IMR-90 (cell line): ENCODE results near the gene SELENBP1. TPM values are rescaled to one million over a fixed set of nuclear protein-coding genes. Genes with fewer than 3 reads are reported as not detected.

Experiments
- ATAC-seq: fragments of 200-7000 bp; cut with Tn5 transposase; 2 replicates; pipeline ENCODE4 v1.9.1; 2020; ENCODE audit warnings: low read depth, mild to moderate bottlenecking, moderate library complexity
- BruUV-seq: library from RNA; stranded (reverse); fragments of 400-500 nt; replicated peaks from 2 replicates; lab custom pipeline; 2021; lab: Mats Ljungman, UMichigan
- CTCF ChIA-PET: fragments of 300-600 bp; formaldehyde crosslinking; extraction: SDS; loops from one replicate; lab custom pipeline; 2021; ENCODE audit warnings: antibody characterized with exemption; lab: Yijun Ruan, JAX
- POLR2A ChIA-PET: fragments of 300-600 bp; sonication (Branson Sonifier 250); formaldehyde crosslinking; loops from one replicate; lab custom pipeline; 2022; ENCODE audit warnings: antibody characterized with exemption; ENCODE audit not compliant: unreplicated experiment; lab: Charles Lee
- DNase-seq: peaks from one replicate; pipeline ENCODE4 v3.0.0; 2013
- H2AFZ ChIP-seq: replicated peaks from 2 replicates; pipeline ENCODE3; 2013; ENCODE audit warnings: low read length, mild to moderate bottlenecking; ENCODE audit not compliant: poor library complexity
- H2AK5ac ChIP-seq: 2 replicates; pipeline ENCODE4 v1.6.1; 2013; ENCODE audit warnings: low read depth, low read length, inconsistent platforms
- H2AK9ac ChIP-seq: replicated peaks from 2 replicates; pipeline ENCODE3; 2013; ENCODE audit warnings: mild to moderate bottlenecking, low read depth, low read length, moderate library complexity; ENCODE audit not compliant: poor library complexity
- H2BK120ac ChIP-seq: 2 replicates; pipeline ENCODE4 v1.6.1; 2013; ENCODE audit warnings: low read depth, low read length, inconsistent platforms
- H2BK15ac ChIP-seq: 3 replicates; pipeline ENCODE4 v1.6.1; 2013; ENCODE audit warnings: low read depth, low read length, inconsistent platforms
- H2BK20ac ChIP-seq: 2 replicates; pipeline ENCODE4 v1.6.1; 2013; ENCODE audit warnings: low read depth, mild to moderate bottlenecking, inconsistent platforms, low read length, moderate library complexity
- H2BK5ac ChIP-seq: 2 replicates; pipeline ENCODE4 v1.6.1; 2013; ENCODE audit warnings: mild to moderate bottlenecking, low read depth, low read length, inconsistent platforms; ENCODE audit not compliant: poor library complexity, severe bottlenecking
- H3K14ac ChIP-seq: replicated peaks from 2 replicates; pipeline ENCODE4 v1.6.1; 2013; ENCODE audit warnings: low read depth, low read length, inconsistent platforms
- H3K18ac ChIP-seq: 2 replicates; pipeline ENCODE4 v1.6.1; 2013; ENCODE audit warnings: low read depth, low read length, control low read depth
- H3K23ac ChIP-seq: 2 replicates; pipeline ENCODE4 v1.6.1; 2013; ENCODE audit warnings: low read depth, low read length, inconsistent platforms
- H3K27ac ChIP-seq: 2 replicates; pipeline ENCODE4 v1.5.1; 2013; ENCODE audit warnings: mild to moderate bottlenecking, control low read depth, low read length; ENCODE audit not compliant: insufficient read depth
- H3K27me3 ChIP-seq: 2 replicates; pipeline ENCODE4 v1.6.1; 2013; ENCODE audit warnings: low read length; ENCODE audit not compliant: control insufficient read depth, insufficient read depth
- H3K36me3 ChIP-seq: 2 replicates; pipeline ENCODE4 v1.6.1; 2013; ENCODE audit warnings: low read length, mixed read lengths; ENCODE audit not compliant: control insufficient read depth, insufficient read depth
- H3K4ac ChIP-seq: 2 replicates; pipeline ENCODE4 v1.6.1; 2013; ENCODE audit warnings: low read depth, low read length, inconsistent platforms
- H3K4me1 ChIP-seq: 2 replicates; pipeline ENCODE4 v1.6.1; 2013; ENCODE audit warnings: low read length, mixed read lengths; ENCODE audit not compliant: control insufficient read depth, insufficient read depth
- H3K4me2 ChIP-seq: 2 replicates; pipeline ENCODE4 v1.6.1; 2013; ENCODE audit warnings: low read depth, mild to moderate bottlenecking, control low read depth, low read length, moderate library complexity
- H3K4me3 ChIP-seq: 2 replicates; pipeline ENCODE4 v1.5.1; 2013; ENCODE audit warnings: low read depth, mild to moderate bottlenecking, control low read depth, low read length, moderate library complexity; ENCODE audit not compliant: insufficient read depth
- H3K56ac ChIP-seq: 2 replicates; pipeline ENCODE4 v1.6.1; 2013; ENCODE audit warnings: low read length, inconsistent platforms; ENCODE audit not compliant: insufficient read depth; ENCODE audit errors: extremely low read depth
- H3K79me1 ChIP-seq, 2 experiments: 2 replicates each; pipeline ENCODE4 v1.6.1; 2013; ENCODE audit warnings: low read length in 2 of 2, inconsistent platforms in 1 of 2, low read depth in 1 of 2
- H3K9ac ChIP-seq: 2 replicates; pipeline ENCODE4 v1.6.1; 2013; ENCODE audit warnings: low read depth, low read length, control low read depth
- H3K9me1 ChIP-seq: 2 replicates; pipeline ENCODE4 v1.6.1; 2013; ENCODE audit warnings: low read length, inconsistent platforms; ENCODE audit not compliant: insufficient read depth
- H3K9me3 ChIP-seq: 2 replicates; pipeline ENCODE4 v1.6.1; 2013; ENCODE audit warnings: low read length; ENCODE audit not compliant: control insufficient read depth, insufficient read depth
- H4K20me1 ChIP-seq: 2 replicates; pipeline ENCODE4 v1.6.1; 2013; ENCODE audit warnings: low read length, inconsistent platforms; ENCODE audit not compliant: insufficient read depth
- H4K5ac ChIP-seq: 2 replicates; pipeline ENCODE4 v1.6.1; 2013; ENCODE audit warnings: mild to moderate bottlenecking, low read depth, low read length, control low read depth
- H4K8ac ChIP-seq, 2 experiments: 2 replicates each; pipeline ENCODE4 v1.6.1; 2013; ENCODE audit warnings: low read depth in 2 of 2, low read length in 2 of 2, control low read depth in 1 of 2, inconsistent platforms in 1 of 2
- H4K91ac ChIP-seq: 2 replicates; pipeline ENCODE4 v1.6.1; 2013; ENCODE audit warnings: low read depth, low read length, inconsistent platforms; ENCODE audit not compliant: insufficient read depth
- BHLHE40 ChIP-seq: fragments of 150-350 bp; IDR thresholded peaks from 2 replicates; pipeline ENCODE4 v1.6.1; 2016; ENCODE audit warnings: mild to moderate bottlenecking, low read depth, low read length
- CHD1 ChIP-seq: IDR thresholded peaks from 2 replicates; pipeline ENCODE4 v1.6.1; 2012; ENCODE audit warnings: low read depth, low read length, improper control_type of control experiment
- ELK1 ChIP-seq: fragments of 150-350 bp; IDR thresholded peaks from 2 replicates; pipeline ENCODE4 v1.6.1; 2016; ENCODE audit warnings: low read depth, mild to moderate bottlenecking, low read length, moderate library complexity, borderline replicate concordance
- FOS ChIP-seq: fragments of 150-350 bp; IDR thresholded peaks from 2 replicates; pipeline ENCODE4 v1.6.1; 2016; ENCODE audit warnings: low read depth, low read length
- MAFK ChIP-seq: IDR thresholded peaks from 2 replicates; pipeline ENCODE4 v1.6.1; 2012; ENCODE audit warnings: low read depth, low read length, improper control_type of control experiment
- MAZ ChIP-seq: IDR thresholded peaks from 2 replicates; pipeline ENCODE4 v1.6.1; 2012; ENCODE audit warnings: low read depth, mild to moderate bottlenecking, low read length, improper control_type of control experiment, moderate library complexity, borderline replicate concordance
- MXI1 ChIP-seq: IDR thresholded peaks from 2 replicates; pipeline ENCODE4 v1.6.1; 2012; ENCODE audit warnings: low read depth, mild to moderate bottlenecking, low read length, moderate library complexity, borderline replicate concordance
- POLR2A ChIP-seq: IDR thresholded peaks from 2 replicates; pipeline ENCODE4 v1.6.1; 2012; ENCODE audit warnings: mild to moderate bottlenecking, low read depth, low read length
- RAD21 ChIP-seq: IDR thresholded peaks from 2 replicates; pipeline ENCODE4 v1.6.1; 2012; ENCODE audit warnings: low read length, improper control_type of control experiment
- RCOR1 ChIP-seq: IDR thresholded peaks from 2 replicates; pipeline ENCODE4 v1.6.1; 2012; ENCODE audit warnings: mild to moderate bottlenecking, low read length, improper control_type of control experiment; ENCODE audit not compliant: insufficient replicate concordance
- RFX5 ChIP-seq: IDR thresholded peaks from 2 replicates; pipeline ENCODE4 v1.8.0; 2012; ENCODE audit warnings: low read depth, mild to moderate bottlenecking, low read length, moderate library complexity
- SMC3 ChIP-seq: fragments of 150-350 bp; IDR thresholded peaks from 2 replicates; pipeline ENCODE4 v1.6.1; 2016; ENCODE audit warnings: low read depth, mild to moderate bottlenecking, antibody characterized with exemption, low read length, moderate library complexity
- USF2 ChIP-seq: fragments of 150-350 bp; IDR thresholded peaks from 2 replicates; pipeline ENCODE4 v1.6.1; 2017; ENCODE audit warnings: mild to moderate bottlenecking, antibody characterized with exemption, low read length, low read depth
- WGBS, 2 experiments: methylation state at CpG; one replicate each; pipeline versions ENCODE4 v1.1.5 to v1.1.7; 2013; ENCODE audit warnings: missing lambda C conversion rate in 2 of 2; ENCODE audit not compliant: insufficient read length in 1 of 2; ENCODE audit errors: extremely low coverage in 2 of 2; 5-methylcytosine and 5-hydroxymethylcytosine counted together
- dilution Hi-C: fragments of 300-500 bp; cut with HindIII; formaldehyde crosslinking; loops from one replicate; pipeline ENCODE4 v1.14.3; 2018; ENCODE audit warnings: low sequenced_read_pairs; ENCODE audit not compliant: unreplicated experiment
- in situ Hi-C: fragments of 300-500 bp; cut with MboI; formaldehyde crosslinking; loops from 3 replicates; pipeline ENCODE4 v1.14.3; 2019; ENCODE audit warnings: low sequenced_read_pairs, inconsistent platforms, mixed read lengths
- intact Hi-C: fragments of 100-400 bp; cut with micrococcal nuclease; formaldehyde crosslinking; loops from 2 replicates; pipeline ENCODE4 v1.10.0; 2022
- polyA plus RNA-seq, 3 experiments: library from polyadenylated mRNA; depleted of rRNA; stranded (reverse); fragments of >200 nt; gene quantifications; 2 replicates each; pipeline ENCODE4 v1.2.3, GENCODE V29; 2012; ENCODE audit warnings: low replicate concordance in 1 of 3
- total RNA-seq: library from RNA; depleted of rRNA; stranded (reverse); fragments of >200 nt; gene quantifications from 2 replicates; pipeline ENCODE4 v1.2.3, GENCODE V29; 2012

Gene SELENBP1
- total and polyA plus RNA-seq, 2 of the 4 experiments (the other 2 are of a cell fraction) = 21.3 to 56.9 TPM

GRCh38 chr1:151362308-151363155 lies 10.0 kb downstream of the SELENBP1 start:
- Histone ChIP-seq H3K4ac (no peak overlapping the region), H3K4me3 (no peak overlapping the region), H3K18ac (no peak overlapping the region), H3K9me1 (peaks cover 5% of the 10 kb centered on the region; the same call in 1 of the 2 replicates), H3K4me1 (no peaks in the 10 kb centered on the region), H4K91ac (no peak overlapping the region), H3K23ac (no peak overlapping the region), H3K9ac (no peak overlapping the region), H2BK5ac (no peak overlapping the region), H2AK9ac (no peak overlapping the region), H3K27me3 (no peaks in the 10 kb centered on the region), H3K27ac (no peak overlapping the region), H4K8ac (no peak overlapping the region), H3K14ac (no peak overlapping the region), H3K9me3 (peaks cover 9% of the 10 kb centered on the region), H2AFZ (no peak overlapping the region), H3K56ac (no peak overlapping the region), H3K36me3 (peaks cover 39% of the 10 kb centered on the region), H4K5ac (no peak overlapping the region), H3K79me1 (no peaks in the 10 kb centered on the region), H3K4me2 (no peak overlapping the region), H2AK5ac (no peak overlapping the region), H4K20me1 (no peaks in the 10 kb centered on the region), H2BK120ac (no peak overlapping the region), H2BK20ac (no peak overlapping the region), H2BK15ac (no peak overlapping the region)
- in situ Hi-C loops (no loop called here), dilution Hi-C loops (no loop called here), intact Hi-C loops (no loop called here)
- CTCF ChIA-PET = no interaction called here
- DNase-seq (no peak), ATAC-seq (no peak)
- no CpG with 5 or more reads among the region's 3 CpGs for WGBS, 2 experiments
- no TSS peak for BruUV-seq
- POLR2A ChIA-PET = no interaction called here
- TF ChIP-seq MAFK (no peak), SMC3 (no peak), RAD21 (no peak), ELK1 (no peak), POLR2A (no peak), FOS (no peak), BHLHE40 (no peak), RCOR1 (no peak), RFX5 (no peak), CHD1 (no peak), MAZ (no peak), USF2 (no peak), MXI1 (no peak)
